ENCODE results near the gene GRIK2.

GRCh38 chr6:102023977-102024657 is 630.6 kb downstream of the GRIK2 start:
- TF ChIP-seq POLR2AphosphoS5 (IDR thresholded peaks at IDR 0.05) (no peak), POLR2A (IDR thresholded peaks at IDR 0.05) (no peak)
